HFFc6 (cell line): Measurements from ENCODE around the gene UHRF1. TPM values are rescaled to one million over a fixed set of nuclear protein-coding genes. Genes with fewer than 3 reads are reported as not detected.

ENCODE experiments used
- DNase-seq: peaks from one replicate; pipeline ENCODE4 v3.0.0-alpha.2; 2018
- H3K27ac Mint-ChIP-seq: 2 replicates; pipeline ENCODE4 v1.8.0; 2020; ENCODE audit warnings: mild to moderate bottlenecking, mixed read lengths
- H3K27me3 Mint-ChIP-seq: 2 replicates; pipeline ENCODE4 v1.8.0; 2021; ENCODE audit warnings: mild to moderate bottlenecking, moderate library complexity, mixed read lengths; ENCODE audit not compliant: insufficient read depth
- H3K36me3 Mint-ChIP-seq: 2 replicates; pipeline ENCODE4 v1.8.0; 2021; ENCODE audit warnings: low read depth, mixed read lengths
- H3K4me1 Mint-ChIP-seq: 2 replicates; pipeline ENCODE4 v1.8.0; 2020; ENCODE audit warnings: low read depth, mixed read lengths
- H3K4me3 Mint-ChIP-seq: 2 replicates; pipeline ENCODE4 v1.8.0; 2020; ENCODE audit warnings: mild to moderate bottlenecking, moderate library complexity, mixed read lengths
- H3K9me3 Mint-ChIP-seq: 2 replicates; pipeline ENCODE4 v1.8.0; 2020; ENCODE audit warnings: mild to moderate bottlenecking, mixed read lengths
- total RNA-seq, 6 experiments: library from RNA; stranded (reverse); fragmentation: NEBNext Ultra II Directional; extraction: Animal tissue kit (Norgen Biotek cat#: 25700); gene quantifications; 2 replicates in 1 of 6; 3 replicates in 5 of 6; pipeline ENCODE4 v1.2.3, GENCODE V29; 2021
- TF ChIP-seq, protein P1 (sequence below): fragments of 200-600 bp; sonication (generic); IDR thresholded peaks from 2 replicates; pipeline ENCODE4 v1.5.0; 2021; ENCODE audit warnings: antibody characterized with exemption, mild to moderate bottlenecking

Gene UHRF1
- total RNA-seq, 6 experiments from 2014 or later, result 41.9 to 74.1 (median 70.1) TPM

DNA sequence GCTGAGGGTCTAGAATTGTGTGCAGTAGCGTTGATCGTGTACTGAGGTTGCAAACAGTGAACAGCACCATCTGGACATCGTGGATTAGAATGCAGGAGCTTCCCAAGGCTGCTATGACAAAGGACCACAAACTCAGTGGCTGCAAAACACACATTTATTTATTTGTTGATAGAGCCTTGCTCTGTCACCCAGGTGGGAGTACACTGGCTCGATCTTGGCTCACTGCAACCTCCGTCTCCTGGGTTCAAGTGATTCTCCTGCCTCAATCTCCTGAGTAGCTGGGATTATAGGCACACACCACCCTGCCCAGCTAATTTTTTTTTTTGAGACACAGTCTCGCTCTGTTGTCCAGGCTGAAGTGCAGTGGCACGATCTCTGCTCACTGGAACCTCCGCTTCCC, 2.3 kb upstream of the UHRF1 start:
- TF ChIP-seq, protein P1, sequence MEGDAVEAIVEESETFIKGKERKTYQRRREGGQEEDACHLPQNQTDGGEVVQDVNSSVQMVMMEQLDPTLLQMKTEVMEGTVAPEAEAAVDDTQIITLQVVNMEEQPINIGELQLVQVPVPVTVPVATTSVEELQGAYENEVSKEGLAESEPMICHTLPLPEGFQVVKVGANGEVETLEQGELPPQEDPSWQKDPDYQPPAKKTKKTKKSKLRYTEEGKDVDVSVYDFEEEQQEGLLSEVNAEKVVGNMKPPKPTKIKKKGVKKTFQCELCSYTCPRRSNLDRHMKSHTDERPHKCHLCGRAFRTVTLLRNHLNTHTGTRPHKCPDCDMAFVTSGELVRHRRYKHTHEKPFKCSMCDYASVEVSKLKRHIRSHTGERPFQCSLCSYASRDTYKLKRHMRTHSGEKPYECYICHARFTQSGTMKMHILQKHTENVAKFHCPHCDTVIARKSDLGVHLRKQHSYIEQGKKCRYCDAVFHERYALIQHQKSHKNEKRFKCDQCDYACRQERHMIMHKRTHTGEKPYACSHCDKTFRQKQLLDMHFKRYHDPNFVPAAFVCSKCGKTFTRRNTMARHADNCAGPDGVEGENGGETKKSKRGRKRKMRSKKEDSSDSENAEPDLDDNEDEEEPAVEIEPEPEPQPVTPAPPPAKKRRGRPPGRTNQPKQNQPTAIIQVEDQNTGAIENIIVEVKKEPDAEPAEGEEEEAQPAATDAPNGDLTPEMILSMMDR, result no peak
- H3K4me3 Mint-ChIP-seq, result no peak overlapping the region

DNA sequence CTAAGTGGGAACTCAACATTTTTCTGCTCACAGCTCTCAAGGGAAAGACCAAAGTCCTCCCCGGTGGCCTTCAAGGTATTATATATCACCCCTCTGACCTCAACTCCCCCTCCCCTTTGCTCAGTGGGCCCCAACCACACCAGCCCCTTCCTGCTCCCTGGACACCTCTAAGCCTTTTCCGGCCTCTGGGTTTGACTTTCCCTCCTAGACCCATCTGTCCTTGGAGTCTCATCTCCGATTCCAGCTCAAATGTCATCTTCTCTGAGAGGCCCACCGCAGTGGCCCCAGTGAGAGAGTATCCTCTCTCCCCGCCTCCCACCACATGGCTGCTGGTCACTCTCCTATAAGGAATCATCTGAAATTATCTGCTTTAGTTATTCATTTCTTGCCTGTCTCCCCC, 941 bp upstream of the UHRF1 start:
- Mint-ChIP-seq H3K4me1 (peaks cover 28% of the 10 kb centered on the region), H3K4me3 (0 out of 2 replicates have a peak overlapping the region, but pooled peaks have one; percentile 16), H3K27me3 (no peaks in the 10 kb centered on the region; the same call in 1 of the 2 replicates), H3K27ac (no peak overlapping the region; the same call in 1 of the 2 replicates), H3K9me3 (no peaks in the 10 kb centered on the region), H3K36me3 (peaks cover 9% of the 10 kb centered on the region; the same call in 1 of the 2 replicates)
- no peak for DNase-seq
- TF ChIP-seq, protein P1, result no peak

More for the DNA sequence above, 2.3 kb upstream of the UHRF1 start:
- H3K27ac Mint-ChIP-seq, result no peak overlapping the region
- peaks cover 4% of the 10 kb centered on the region; the same call in 1 of the 2 replicates for H3K36me3 Mint-ChIP-seq
- H3K4me1 Mint-ChIP-seq, result peaks cover 16% of the 10 kb centered on the region
- no peaks in the 10 kb centered on the region; the same call in 1 of the 2 replicates for H3K27me3 Mint-ChIP-seq
- DNase-seq, result no peak
- no peaks in the 10 kb centered on the region for H3K9me3 Mint-ChIP-seq

DNA sequence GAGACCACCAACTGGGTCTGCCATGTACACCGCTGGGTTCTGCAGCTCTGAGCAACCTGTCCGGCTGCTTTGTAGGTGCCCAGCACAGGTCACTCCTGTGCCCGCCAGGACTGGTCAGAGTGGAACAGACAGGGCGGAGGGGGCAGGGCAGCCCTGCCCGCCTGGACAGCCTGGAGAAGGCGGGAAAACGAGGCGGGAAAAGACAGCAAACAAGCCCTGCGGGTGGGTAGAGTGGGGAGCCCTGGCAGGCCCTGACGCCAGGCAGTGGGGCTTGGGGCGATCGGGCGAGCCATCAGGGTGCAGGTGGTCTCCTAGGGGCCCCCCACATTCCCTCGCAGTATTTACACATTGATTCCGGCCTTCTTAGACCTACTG, 533 bp upstream of the UHRF1 start:
- Mint-ChIP-seq H3K4me3 (peak overlapping the region; percentile 16; the same call in 1 of the 2 replicates), H3K4me1 (peaks cover 29% of the 10 kb centered on the region), H3K9me3 (no peaks in the 10 kb centered on the region), H3K36me3 (peaks cover 9% of the 10 kb centered on the region; the same call in 1 of the 2 replicates), H3K27ac (no peak overlapping the region; the same call in 1 of the 2 replicates), H3K27me3 (no peaks in the 10 kb centered on the region; the same call in 1 of the 2 replicates)
- no peak for DNase-seq
- TF ChIP-seq, protein P1, result no peak

DNA sequence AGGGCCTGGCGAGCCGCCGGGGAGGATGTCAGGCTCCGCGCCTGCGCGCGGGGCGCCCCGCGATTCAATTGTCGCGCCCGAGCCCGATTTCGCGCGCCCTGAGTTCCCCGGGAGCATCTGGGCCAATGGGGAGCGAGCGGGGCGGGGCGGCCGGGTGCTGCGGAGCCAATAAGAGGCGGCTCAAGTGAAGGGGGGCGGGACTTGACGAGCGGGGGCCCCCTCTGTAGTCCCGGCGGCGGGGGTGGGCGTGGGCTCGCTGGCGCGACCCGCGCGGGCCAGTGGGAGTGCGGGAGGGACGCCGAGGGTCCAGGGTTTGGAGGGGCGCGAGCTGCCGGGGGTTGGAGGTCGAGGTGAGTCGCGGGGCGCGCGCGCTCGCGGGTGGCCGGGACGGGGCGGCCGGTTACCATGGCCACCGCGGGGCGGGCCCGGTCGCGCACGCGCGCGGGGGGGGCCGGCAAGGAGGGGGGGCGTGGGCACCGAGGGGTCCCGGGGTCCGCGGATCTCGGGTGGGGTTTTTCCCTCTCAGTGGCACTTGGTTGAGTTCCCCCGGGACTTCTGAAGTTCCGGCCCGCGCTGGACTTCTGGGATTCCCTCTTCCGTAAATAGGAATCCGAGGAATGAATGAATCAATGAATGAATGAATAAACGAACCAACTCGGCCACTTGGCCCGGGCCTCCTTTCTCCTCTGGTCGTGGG, 744 bp downstream of the UHRF1 start:
- peak; percentile 79 for DNase-seq
- H3K4me1 Mint-ChIP-seq, result peaks cover 41% of the 10 kb centered on the region
- TF ChIP-seq, protein P1, result no peak
- H3K27me3 Mint-ChIP-seq, result peaks cover 5% of the 10 kb centered on the region
- peaks cover 19% of the 10 kb centered on the region for H3K36me3 Mint-ChIP-seq
- H3K27ac Mint-ChIP-seq, result peak overlapping the region; percentile 97
- peak overlapping the region; percentile 90 for H3K4me3 Mint-ChIP-seq
- H3K9me3 Mint-ChIP-seq, result no peaks in the 10 kb centered on the region

DNA sequence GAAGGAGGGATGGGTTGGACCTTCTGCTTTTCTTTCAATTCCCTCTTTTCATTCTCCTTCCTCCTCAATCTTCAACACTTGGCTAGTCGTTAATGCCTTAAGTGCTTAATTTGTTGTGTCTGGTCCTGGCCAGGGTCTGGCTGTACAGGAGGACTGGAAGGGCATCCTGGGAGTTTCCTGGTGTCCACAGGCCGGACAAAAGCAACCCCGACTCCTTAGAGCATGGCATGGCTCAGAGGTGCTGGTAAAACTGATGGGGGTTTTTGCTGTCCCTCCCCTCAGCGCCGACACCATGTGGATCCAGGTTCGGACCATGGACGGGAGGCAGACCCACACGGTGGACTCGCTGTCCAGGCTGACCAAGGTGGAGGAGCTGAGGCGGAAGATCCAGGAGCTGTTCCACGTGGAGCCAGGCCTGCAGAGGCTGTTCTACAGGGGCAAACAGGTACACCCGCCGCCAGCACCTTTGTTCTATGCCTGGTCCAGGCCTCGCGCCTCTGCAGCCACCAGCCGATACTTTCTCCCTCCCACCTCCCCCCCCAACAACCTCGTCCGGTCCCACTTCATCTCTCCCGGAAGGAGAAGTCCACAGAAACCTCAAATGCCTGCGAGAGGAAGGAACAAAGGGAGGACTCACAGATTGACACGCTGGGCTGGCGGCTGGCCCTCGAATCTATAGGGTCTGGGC, 1.4 kb downstream of the UHRF1 start:
- H3K27me3 Mint-ChIP-seq, result peaks cover 5% of the 10 kb centered on the region
- H3K36me3 Mint-ChIP-seq, result peaks cover 24% of the 10 kb centered on the region
- TF ChIP-seq, protein P1, result no peak
- peak overlapping the region; percentile 90 for H3K4me3 Mint-ChIP-seq
- peak overlapping the region; percentile 97 for H3K27ac Mint-ChIP-seq
- no peaks in the 10 kb centered on the region for H3K9me3 Mint-ChIP-seq
- peak; percentile 59 for DNase-seq
- H3K4me1 Mint-ChIP-seq, result peaks cover 48% of the 10 kb centered on the region
